Measurements from ENCODE around the gene BST1.
A peak's percentile ranks its signal among the peaks of the same experiment; 100 is the strongest.

DNA sequence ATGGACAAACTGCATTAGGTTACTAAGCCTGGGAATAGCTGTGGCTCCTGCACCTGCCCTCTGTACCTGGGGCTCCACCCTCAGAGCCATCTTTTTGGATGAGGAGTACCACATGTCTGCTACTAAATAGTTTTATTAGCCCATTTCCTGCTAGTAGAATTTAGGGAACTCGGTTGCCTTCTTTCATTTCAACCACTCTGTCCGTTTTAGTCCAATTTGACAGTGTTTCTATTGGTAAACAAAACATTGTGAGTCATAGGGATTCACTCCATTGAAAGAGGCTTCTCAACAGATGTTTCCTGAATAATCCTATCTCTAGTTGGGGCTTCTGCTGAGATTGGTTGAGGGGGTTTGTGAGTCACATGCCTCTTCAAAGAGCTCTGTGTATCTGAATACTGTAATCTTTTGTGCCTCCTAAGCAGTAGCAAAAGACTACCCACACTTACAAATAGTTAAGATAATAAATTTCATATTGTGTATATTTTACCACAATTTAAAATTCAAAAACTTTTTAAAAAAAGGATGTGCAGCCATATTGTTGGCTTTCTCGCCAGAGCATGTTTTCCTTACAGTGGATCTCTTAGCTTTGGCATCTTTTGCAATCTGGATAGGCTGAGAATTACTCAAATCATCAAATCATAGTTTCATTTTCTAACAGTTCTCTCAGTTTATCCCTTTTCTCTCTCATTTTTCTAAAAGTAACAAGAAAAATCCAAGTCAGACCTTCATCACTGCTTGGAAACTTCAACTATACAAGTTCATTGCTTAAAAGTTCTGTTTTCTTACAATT lies 11.3 kb upstream of the BST1 start:
- TF ChIP-seq, protein P1, sequence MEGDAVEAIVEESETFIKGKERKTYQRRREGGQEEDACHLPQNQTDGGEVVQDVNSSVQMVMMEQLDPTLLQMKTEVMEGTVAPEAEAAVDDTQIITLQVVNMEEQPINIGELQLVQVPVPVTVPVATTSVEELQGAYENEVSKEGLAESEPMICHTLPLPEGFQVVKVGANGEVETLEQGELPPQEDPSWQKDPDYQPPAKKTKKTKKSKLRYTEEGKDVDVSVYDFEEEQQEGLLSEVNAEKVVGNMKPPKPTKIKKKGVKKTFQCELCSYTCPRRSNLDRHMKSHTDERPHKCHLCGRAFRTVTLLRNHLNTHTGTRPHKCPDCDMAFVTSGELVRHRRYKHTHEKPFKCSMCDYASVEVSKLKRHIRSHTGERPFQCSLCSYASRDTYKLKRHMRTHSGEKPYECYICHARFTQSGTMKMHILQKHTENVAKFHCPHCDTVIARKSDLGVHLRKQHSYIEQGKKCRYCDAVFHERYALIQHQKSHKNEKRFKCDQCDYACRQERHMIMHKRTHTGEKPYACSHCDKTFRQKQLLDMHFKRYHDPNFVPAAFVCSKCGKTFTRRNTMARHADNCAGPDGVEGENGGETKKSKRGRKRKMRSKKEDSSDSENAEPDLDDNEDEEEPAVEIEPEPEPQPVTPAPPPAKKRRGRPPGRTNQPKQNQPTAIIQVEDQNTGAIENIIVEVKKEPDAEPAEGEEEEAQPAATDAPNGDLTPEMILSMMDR (IDR thresholded peaks at IDR 0.05; ENCODE audit: control extremely low read depth in 1 of 3, insufficient read depth in 1 of 3, low read depth in 1 of 3, low read length in 3 of 3): no peak
- no peak for TF ChIP-seq TBP (IDR thresholded peaks at IDR 0.05; ENCODE audit: low read depth, low read length)
- no peak for TF ChIP-seq YY1 (IDR thresholded peaks at IDR 0.05; ENCODE audit: low read depth, low read length)
- TF ChIP-seq POLR2A (IDR thresholded peaks at IDR 0.05; ENCODE audit: control extremely low read depth in 1 of 2, low read depth in 2 of 2, low read length in 2 of 2): no peak
- TF ChIP-seq POLR2AphosphoS5 (IDR thresholded peaks at IDR 0.05; ENCODE audit: low read depth, low read length): no peak
- TF ChIP-seq SRF (IDR thresholded peaks at IDR 0.05; ENCODE audit: low read depth, low read length): no peak
- TF ChIP-seq, protein P2, sequence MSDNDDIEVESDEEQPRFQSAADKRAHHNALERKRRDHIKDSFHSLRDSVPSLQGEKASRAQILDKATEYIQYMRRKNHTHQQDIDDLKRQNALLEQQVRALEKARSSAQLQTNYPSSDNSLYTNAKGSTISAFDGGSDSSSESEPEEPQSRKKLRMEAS (IDR thresholded peaks at IDR 0.05): peak; percentile 15; the same call in 1 of the 2 replicates
- TF ChIP-seq GTF2F1 (IDR thresholded peaks at IDR 0.05; ENCODE audit: borderline replicate concordance, low read depth, low read length): no peak
- TF ChIP-seq EZH2 (IDR thresholded peaks at IDR 0.05; ENCODE audit: low read depth, low read length, severe bottlenecking): no peak
- no peak for TF ChIP-seq ZNF274 (IDR thresholded peaks at IDR 0.05; ENCODE audit: borderline replicate concordance, extremely low read depth, low read length)
- TF ChIP-seq HDAC2 (IDR thresholded peaks at IDR 0.05; ENCODE audit: borderline replicate concordance in 1 of 2, low read depth in 2 of 2, low read length in 2 of 2): no peak
- no peak for TF ChIP-seq SP1 (IDR thresholded peaks at IDR 0.05; ENCODE audit: low read depth, low read length)
- no peak for TF ChIP-seq JUND (IDR thresholded peaks at IDR 0.05; ENCODE audit: low read length)
